HepG2 (cell line): Measurements from ENCODE around the gene CDH1. TPM values are rescaled to one million over a fixed set of nuclear protein-coding genes. Genes with fewer than 3 reads are reported as not detected.

ENCODE experiments used
- LCORL ChIP-seq, 2 experiments: fragments of 450-650 bp in 1 of 2; sonication (generic) in 1 of 2; formaldehyde crosslinking in 1 of 2; IDR thresholded peaks; 2 replicates each; pipeline versions ENCODE4 v1.5.0 to v1.6.1; 2017 to 2020; ENCODE audit warnings: antibody characterized with exemption in 1 of 2, missing genetic modification reagents in 1 of 2
- ZNF292 ChIP-seq: sonication (generic); formaldehyde crosslinking; IDR thresholded peaks from 2 replicates; pipeline ENCODE4 v1.8.1; 2022; ENCODE audit warnings: mild to moderate bottlenecking, low read depth, missing genetic modification reagents, borderline replicate concordance
- ZNF761 ChIP-seq: sonication (generic); formaldehyde crosslinking; conservative IDR thresholded peaks from 2 replicates; pipeline ENCODE4 v1.4.0; 2020; ENCODE audit warnings: mild to moderate bottlenecking, missing genetic modification reagents
- polyA plus RNA-seq, 8 experiments: library from polyadenylated mRNA; depleted of rRNA in 3 of 8; stranded (reverse) in 7 of 8; unstranded in 1 of 8; fragments of >200 nt; fragmentation: Illumina TruSeq in 4 of 8; extraction: Trizol in 4 of 8; gene quantifications; 2 replicates each; pipeline versions ENCODE4 v1.2.1 to v1.2.3, GENCODE V29; 2011 to 2016; ENCODE audit warnings: low read depth in 4 of 8, missing spikeins in 1 of 8, mixed read lengths in 1 of 8; ENCODE audit not compliant: insufficient read depth in 1 of 8
- total RNA-seq, 5 experiments: library from RNA; depleted of rRNA; stranded (reverse); fragments of >200 nt; fragmentation: Illumina TruSeq; extraction: Trizol; gene quantifications; 2 replicates each; pipeline ENCODE4 v1.2.3, GENCODE V29; 2016; ENCODE audit warnings: low read depth in 1 of 5
- TF ChIP-seq, protein P1 (sequence below): sonication (generic); formaldehyde crosslinking; IDR thresholded peaks from 2 replicates; pipeline ENCODE4 v1.8.0; 2022; ENCODE audit warnings: mild to moderate bottlenecking, missing genetic modification reagents, borderline replicate concordance
- TF ChIP-seq, protein P2 (sequence below): sonication (generic); formaldehyde crosslinking; IDR thresholded peaks from 2 replicates; pipeline ENCODE4 v1.5.0; 2020; ENCODE audit warnings: mild to moderate bottlenecking, missing genetic modification reagents, borderline replicate concordance
- TF ChIP-seq, protein P3 (sequence below): sonication (generic); formaldehyde crosslinking; conservative IDR thresholded peaks from 2 replicates; pipeline ENCODE4 v1.8.1; 2023; ENCODE audit warnings: missing genetic modification reagents
- TF ChIP-seq, protein P4 (sequence below): sonication (generic); formaldehyde crosslinking; IDR thresholded peaks from 2 replicates; pipeline ENCODE4 v1.5.0; 2020; ENCODE audit warnings: missing genetic modification reagents
- TF ChIP-seq, protein P5 (sequence below): sonication (generic); formaldehyde crosslinking; IDR thresholded peaks from 2 replicates; pipeline ENCODE4 v1.9.0; 2022; ENCODE audit warnings: missing genetic modification reagents, mild to moderate bottlenecking, borderline replicate concordance
- TF ChIP-seq, protein P6 (sequence below): sonication (generic); formaldehyde crosslinking; IDR thresholded peaks from 2 replicates; pipeline ENCODE4 v1.4.0; 2020; ENCODE audit warnings: missing genetic modification reagents

CDH1 gene
- total and polyA plus RNA-seq, 2 of the 13 experiments (the other 11 are each of a cell fraction or from before 2014, with no cell fraction given) = 0.95 to 9.8 TPM

DNA sequence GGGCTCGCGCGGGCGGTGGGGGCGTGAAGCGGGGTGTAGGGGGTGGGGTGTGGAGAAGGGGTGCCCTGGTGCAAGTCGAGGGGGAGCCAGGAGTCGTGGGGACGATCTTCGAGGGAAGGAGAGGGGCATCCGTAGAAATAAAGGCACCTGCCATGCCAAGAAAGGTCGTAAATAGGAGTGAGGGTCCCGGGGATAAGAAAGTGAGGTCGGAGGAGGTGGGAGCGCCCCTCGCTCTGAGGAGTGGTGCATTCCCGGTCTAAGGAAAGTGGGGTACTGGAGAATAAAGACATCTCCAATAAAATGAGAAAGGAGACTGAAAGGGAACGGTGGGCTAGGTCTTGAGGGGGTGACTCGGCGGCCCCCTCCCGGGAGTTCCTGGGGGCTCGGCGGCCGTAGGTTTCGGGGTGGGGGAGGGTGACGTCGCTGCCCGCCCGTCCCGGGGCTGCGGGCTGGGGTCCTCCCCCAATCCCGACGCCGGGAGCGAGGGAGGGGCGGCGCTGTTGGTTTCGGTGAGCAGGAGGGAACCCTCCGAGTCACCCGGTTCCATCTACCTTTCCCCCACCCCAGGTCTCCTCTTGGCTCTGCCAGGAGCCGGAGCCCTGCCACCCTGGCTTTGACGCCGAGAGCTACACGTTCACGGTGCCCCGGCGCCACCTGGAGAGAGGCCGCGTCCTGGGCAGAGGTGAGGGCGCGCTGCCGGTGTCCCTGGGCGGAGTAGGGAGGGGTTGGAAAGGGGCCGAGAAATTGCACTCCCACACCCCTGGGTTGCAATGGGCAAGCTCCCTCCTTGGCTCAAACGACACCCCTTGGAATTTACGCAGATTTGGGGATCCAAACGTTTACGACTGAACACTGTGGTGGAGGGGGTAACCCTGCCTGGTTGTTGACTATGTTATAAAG lies 888 bp downstream of the CDH1 start (continued):
- TF ChIP-seq, protein P1, sequence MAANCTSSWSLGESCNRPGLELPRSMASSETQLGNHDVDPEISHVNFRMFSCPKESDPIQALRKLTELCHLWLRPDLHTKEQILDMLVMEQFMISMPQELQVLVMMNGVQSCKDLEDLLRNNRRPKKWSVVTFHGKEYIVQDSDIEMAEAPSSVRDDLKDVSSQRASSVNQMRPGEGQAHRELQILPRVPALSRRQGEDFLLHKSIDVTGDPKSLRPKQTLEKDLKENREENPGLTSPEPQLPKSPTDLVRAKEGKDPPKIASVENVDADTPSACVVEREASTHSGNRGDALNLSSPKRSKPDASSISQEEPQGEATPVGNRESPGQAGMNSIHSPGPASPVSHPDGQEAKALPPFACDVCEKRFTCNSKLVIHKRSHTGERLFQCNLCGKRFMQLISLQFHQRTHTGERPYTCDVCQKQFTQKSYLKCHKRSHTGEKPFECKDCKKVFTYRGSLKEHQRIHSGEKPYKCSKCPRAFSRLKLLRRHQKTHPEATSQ (CRISPR knock-in tag) = no peak
- TF ChIP-seq ZNF761 (CRISPR knock-in tag) = no peak
- TF ChIP-seq LCORL (IDR thresholded peaks at IDR 0.05) = no peak
- peak; percentile 87; the same call in 1 of the 2 replicates for TF ChIP-seq LCORL (CRISPR knock-in tag; IDR thresholded peaks at IDR 0.05)
- TF ChIP-seq, protein P2, sequence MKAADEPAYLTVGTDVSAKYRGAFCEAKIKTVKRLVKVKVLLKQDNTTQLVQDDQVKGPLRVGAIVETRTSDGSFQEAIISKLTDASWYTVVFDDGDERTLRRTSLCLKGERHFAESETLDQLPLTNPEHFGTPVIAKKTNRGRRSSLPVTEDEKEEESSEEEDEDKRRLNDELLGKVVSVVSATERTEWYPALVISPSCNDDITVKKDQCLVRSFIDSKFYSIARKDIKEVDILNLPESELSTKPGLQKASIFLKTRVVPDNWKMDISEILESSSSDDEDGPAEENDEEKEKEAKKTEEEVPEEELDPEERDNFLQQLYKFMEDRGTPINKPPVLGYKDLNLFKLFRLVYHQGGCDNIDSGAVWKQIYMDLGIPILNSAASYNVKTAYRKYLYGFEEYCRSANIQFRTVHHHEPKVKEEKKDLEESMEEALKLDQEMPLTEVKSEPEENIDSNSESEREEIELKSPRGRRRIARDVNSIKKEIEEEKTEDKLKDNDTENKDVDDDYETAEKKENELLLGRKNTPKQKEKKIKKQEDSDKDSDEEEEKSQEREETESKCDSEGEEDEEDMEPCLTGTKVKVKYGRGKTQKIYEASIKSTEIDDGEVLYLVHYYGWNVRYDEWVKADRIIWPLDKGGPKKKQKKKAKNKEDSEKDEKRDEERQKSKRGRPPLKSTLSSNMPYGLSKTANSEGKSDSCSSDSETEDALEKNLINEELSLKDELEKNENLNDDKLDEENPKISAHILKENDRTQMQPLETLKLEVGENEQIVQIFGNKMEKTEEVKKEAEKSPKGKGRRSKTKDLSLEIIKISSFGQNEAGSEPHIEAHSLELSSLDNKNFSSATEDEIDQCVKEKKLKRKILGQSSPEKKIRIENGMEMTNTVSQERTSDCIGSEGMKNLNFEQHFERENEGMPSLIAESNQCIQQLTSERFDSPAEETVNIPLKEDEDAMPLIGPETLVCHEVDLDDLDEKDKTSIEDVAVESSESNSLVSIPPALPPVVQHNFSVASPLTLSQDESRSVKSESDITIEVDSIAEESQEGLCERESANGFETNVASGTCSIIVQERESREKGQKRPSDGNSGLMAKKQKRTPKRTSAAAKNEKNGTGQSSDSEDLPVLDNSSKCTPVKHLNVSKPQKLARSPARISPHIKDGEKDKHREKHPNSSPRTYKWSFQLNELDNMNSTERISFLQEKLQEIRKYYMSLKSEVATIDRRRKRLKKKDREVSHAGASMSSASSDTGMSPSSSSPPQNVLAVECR (CRISPR knock-in tag) = peak; percentile 45; the same call in 1 of the 2 replicates
- TF ChIP-seq, protein P3, sequence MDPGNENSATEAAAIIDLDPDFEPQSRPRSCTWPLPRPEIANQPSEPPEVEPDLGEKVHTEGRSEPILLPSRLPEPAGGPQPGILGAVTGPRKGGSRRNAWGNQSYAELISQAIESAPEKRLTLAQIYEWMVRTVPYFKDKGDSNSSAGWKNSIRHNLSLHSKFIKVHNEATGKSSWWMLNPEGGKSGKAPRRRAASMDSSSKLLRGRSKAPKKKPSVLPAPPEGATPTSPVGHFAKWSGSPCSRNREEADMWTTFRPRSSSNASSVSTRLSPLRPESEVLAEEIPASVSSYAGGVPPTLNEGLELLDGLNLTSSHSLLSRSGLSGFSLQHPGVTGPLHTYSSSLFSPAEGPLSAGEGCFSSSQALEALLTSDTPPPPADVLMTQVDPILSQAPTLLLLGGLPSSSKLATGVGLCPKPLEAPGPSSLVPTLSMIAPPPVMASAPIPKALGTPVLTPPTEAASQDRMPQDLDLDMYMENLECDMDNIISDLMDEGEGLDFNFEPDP = 0 out of 2 replicates have a peak, but pooled peaks have one; percentile 81
- TF ChIP-seq, protein P4, sequence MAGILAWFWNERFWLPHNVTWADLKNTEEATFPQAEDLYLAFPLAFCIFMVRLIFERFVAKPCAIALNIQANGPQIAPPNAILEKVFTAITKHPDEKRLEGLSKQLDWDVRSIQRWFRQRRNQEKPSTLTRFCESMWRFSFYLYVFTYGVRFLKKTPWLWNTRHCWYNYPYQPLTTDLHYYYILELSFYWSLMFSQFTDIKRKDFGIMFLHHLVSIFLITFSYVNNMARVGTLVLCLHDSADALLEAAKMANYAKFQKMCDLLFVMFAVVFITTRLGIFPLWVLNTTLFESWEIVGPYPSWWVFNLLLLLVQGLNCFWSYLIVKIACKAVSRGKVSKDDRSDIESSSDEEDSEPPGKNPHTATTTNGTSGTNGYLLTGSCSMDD (CRISPR knock-in tag) = no peak
- TF ChIP-seq, protein P5, sequence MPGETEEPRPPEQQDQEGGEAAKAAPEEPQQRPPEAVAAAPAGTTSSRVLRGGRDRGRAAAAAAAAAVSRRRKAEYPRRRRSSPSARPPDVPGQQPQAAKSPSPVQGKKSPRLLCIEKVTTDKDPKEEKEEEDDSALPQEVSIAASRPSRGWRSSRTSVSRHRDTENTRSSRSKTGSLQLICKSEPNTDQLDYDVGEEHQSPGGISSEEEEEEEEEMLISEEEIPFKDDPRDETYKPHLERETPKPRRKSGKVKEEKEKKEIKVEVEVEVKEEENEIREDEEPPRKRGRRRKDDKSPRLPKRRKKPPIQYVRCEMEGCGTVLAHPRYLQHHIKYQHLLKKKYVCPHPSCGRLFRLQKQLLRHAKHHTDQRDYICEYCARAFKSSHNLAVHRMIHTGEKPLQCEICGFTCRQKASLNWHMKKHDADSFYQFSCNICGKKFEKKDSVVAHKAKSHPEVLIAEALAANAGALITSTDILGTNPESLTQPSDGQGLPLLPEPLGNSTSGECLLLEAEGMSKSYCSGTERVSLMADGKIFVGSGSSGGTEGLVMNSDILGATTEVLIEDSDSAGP (CRISPR knock-in tag) = peak; percentile 60; the same call in 1 of the 2 replicates
- TF ChIP-seq, protein P6, sequence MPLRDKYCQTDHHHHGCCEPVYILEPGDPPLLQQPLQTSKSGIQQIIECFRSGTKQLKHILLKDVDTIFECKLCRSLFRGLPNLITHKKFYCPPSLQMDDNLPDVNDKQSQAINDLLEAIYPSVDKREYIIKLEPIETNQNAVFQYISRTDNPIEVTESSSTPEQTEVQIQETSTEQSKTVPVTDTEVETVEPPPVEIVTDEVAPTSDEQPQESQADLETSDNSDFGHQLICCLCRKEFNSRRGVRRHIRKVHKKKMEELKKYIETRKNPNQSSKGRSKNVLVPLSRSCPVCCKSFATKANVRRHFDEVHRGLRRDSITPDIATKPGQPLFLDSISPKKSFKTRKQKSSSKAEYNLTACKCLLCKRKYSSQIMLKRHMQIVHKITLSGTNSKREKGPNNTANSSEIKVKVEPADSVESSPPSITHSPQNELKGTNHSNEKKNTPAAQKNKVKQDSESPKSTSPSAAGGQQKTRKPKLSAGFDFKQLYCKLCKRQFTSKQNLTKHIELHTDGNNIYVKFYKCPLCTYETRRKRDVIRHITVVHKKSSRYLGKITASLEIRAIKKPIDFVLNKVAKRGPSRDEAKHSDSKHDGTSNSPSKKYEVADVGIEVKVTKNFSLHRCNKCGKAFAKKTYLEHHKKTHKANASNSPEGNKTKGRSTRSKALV (CRISPR knock-in tag) = peak; percentile 73
- no peak for TF ChIP-seq ZNF292 (CRISPR knock-in tag)
